Stimulated activated memory B cell treated with anti-CD40 and anti-IgM and Interleukin-4, amounts not matched to agents 10 μg/mL and 1 μg/mL and 100 μg/mL, for 72 hours (primary cell): ENCODE data around the gene AP2A2.
A peak's percentile ranks its signal among the peaks of the same experiment; 100 is the strongest.

Experiments
- ATAC-seq: fragments of 150-1000 bp; cut with Tn5 transposase; 2 replicates; pipeline ENCODE4 v1.10.0; 2021
- H3K27ac Mint-ChIP-seq: one replicate; pipeline ENCODE4 v1.8.0; 2022; ENCODE audit warnings: mild to moderate bottlenecking, mixed read lengths
- H3K27me3 Mint-ChIP-seq: one replicate; pipeline ENCODE4 v1.8.0; 2022; ENCODE audit warnings: mixed read lengths
- H3K36me3 Mint-ChIP-seq: one replicate; pipeline ENCODE4 v1.8.0; 2022; ENCODE audit warnings: mixed read lengths
- H3K4me1 Mint-ChIP-seq: one replicate; pipeline ENCODE4 v1.8.0; 2022; ENCODE audit warnings: mixed read lengths
- H3K4me3 Mint-ChIP-seq: one replicate; pipeline ENCODE4 v1.8.0; 2022; ENCODE audit warnings: mild to moderate bottlenecking, moderate library complexity, mixed read lengths
- H3K9me3 Mint-ChIP-seq: one replicate; pipeline ENCODE4 v1.8.0; 2022; ENCODE audit warnings: mixed read lengths

Gene AP2A2

DNA sequence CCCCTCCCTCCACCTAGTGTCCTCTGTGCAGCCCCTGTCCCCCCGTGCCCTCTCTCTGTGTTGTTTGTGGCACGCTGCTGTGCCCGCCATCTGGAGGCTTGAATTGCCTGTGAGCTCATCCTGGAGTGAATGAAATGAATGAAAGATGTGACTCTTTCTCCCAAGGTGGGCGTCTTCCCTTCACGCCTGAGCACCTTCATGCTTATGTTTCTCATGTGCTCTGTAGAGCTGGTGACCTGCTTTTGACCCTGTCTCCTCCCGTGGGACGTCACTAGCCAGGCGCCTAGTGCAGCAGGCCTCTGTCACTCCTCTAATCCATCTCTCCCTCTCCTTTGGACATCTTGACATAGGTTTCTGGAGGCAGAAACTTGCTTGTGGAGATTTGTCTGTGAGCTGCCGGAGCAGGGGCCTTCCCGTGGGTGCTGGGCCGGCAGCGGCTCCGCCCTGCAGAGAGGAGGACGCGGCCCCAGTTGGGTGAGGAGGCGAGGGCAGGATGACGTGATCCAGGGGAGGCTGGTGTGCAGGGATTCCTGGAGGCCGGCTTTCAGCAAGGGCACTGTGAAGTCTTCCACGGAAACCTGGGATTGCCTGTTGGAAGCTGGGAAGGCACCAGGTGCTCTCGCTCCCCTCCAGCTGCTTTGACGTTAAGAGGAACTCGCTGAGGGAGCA lies 70.2 kb downstream of the AP2A2 start:
- peaks cover 38% of the 10 kb centered on the region for H3K4me1 Mint-ChIP-seq
- H3K36me3 Mint-ChIP-seq, result peaks cover 47% of the 10 kb centered on the region
- H3K9me3 Mint-ChIP-seq, result no peaks in the 10 kb centered on the region
- peak overlapping the region; percentile 80 for H3K27ac Mint-ChIP-seq
- no peaks in the 10 kb centered on the region for H3K27me3 Mint-ChIP-seq
- ATAC-seq, result peak; percentile 74
- no peak overlapping the region for H3K4me3 Mint-ChIP-seq

DNA sequence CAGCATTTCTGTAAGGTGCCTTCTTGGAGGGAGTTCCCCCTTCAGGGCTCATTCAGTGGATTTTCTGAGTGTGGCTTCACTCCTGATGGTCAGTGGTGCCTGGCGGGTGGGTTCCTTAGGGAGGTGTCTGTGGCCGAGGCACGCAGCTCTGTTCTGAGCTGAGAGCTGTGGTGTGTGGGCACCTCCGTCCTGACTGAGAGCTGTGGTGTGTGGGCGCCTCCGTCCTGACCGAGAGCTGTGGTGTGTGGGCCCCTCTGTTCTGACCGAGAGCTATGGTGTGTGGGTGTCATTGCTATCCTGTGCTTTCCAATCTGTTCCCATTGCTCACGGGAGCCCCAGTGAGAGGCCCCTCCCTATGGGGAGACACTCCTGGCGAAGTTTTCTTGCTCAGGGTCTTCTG lies 71.0 kb downstream of the AP2A2 start:
- H3K4me3 Mint-ChIP-seq, result no peak overlapping the region
- peaks cover 31% of the 10 kb centered on the region for H3K4me1 Mint-ChIP-seq
- no peaks in the 10 kb centered on the region for H3K9me3 Mint-ChIP-seq
- no peaks in the 10 kb centered on the region for H3K27me3 Mint-ChIP-seq
- peak overlapping the region; percentile 80 for H3K27ac Mint-ChIP-seq
- H3K36me3 Mint-ChIP-seq, result peaks cover 47% of the 10 kb centered on the region
- ATAC-seq, result peak; percentile 61

DNA sequence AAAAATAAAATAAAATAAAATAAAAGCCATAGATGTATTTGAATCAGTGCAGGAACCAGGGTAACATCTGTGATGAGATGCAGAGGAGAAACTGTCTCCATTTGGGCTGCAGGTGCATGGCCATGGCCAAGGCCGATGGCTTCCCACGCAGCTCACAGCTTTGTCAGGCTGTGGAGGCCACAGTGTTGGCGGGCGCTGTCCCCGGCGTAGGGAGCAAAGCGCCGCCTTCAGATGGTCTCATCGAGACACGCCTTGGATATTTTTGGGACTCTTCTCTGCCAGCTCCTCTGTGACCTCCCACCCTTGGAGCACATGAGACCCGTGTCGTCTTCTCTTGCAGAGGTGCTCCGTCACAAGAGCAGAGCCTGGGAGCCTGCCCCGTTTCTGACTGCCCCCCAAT lies 72.2 kb downstream of the AP2A2 start:
- Mint-ChIP-seq H3K4me1 (peaks cover 24% of the 10 kb centered on the region), H3K27me3 (no peaks in the 10 kb centered on the region), H3K9me3 (no peaks in the 10 kb centered on the region), H3K27ac (no peak overlapping the region), H3K4me3 (no peak overlapping the region), H3K36me3 (peaks cover 44% of the 10 kb centered on the region)
- no peak for ATAC-seq

- Mint-ChIP-seq H3K27ac (no peak overlapping the region), H3K27me3 (no peaks in the 10 kb centered on the region), H3K4me3 (no peak overlapping the region), H3K36me3 (peaks cover 52% of the 10 kb centered on the region), H3K4me1 (peaks cover 24% of the 10 kb centered on the region), H3K9me3 (no peaks in the 10 kb centered on the region)
- ATAC-seq, result no peak
These were observed 73.3 kb downstream of the AP2A2 start for GRCh38 chr11:999009-999408.

- peaks cover 56% of the 10 kb centered on the region for H3K36me3 Mint-ChIP-seq
These were observed 74.9 kb downstream of the AP2A2 start for GRCh38 chr11:1000357-1001278.

DNA sequence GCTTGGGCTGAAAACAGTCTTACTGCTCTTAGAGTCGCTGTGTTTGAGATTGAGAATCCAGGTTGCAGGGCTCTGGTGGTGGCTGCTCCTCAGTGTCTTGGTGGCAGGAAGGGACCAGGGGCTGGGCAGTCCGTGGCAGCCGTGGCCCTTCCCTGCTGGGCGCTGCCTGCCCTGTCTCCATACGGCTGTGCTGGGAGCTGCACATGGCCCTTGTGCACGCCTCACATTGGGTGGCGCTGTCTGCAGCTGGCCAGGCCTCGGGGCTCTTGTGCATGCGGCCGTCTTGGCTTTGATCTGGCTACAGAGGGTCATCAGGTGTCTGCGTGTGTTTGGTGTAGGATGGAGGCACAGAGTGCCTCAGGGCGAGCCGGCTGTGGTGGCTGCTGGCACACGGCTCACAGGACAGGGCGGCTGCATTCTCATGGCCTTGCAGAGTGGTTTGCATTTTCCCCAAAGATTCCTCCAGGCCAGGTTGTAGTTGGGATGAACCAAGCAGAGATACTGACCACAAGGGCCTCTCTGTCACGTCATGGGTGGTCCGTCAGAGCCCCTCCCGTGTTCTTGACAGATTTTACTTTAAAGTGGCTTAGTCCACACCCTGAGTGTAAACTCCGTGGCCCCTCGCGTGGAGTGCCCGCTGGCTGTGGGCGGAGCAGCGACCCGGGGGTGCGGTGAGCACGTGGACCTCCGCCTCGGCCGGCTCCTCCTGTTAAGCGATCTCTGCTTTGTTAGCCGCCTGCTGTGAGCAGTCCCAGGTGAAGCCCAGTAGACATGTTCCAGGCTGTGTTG lies 76.1 kb downstream of the AP2A2 start:
- H3K27ac Mint-ChIP-seq, result no peak overlapping the region
- no peaks in the 10 kb centered on the region for H3K9me3 Mint-ChIP-seq
- peaks cover 58% of the 10 kb centered on the region for H3K36me3 Mint-ChIP-seq
- no peak for ATAC-seq
- H3K27me3 Mint-ChIP-seq, result no peaks in the 10 kb centered on the region
- peaks cover 3% of the 10 kb centered on the region for H3K4me1 Mint-ChIP-seq
- no peak overlapping the region for H3K4me3 Mint-ChIP-seq

More at GRCh38 chr11:1000357-1001278, 74.9 kb downstream of the AP2A2 start:
- ATAC-seq, result no peak
- H3K27me3 Mint-ChIP-seq, result no peaks in the 10 kb centered on the region
- H3K4me3 Mint-ChIP-seq, result no peak overlapping the region
- H3K27ac Mint-ChIP-seq, result no peak overlapping the region
- no peaks in the 10 kb centered on the region for H3K9me3 Mint-ChIP-seq
- H3K4me1 Mint-ChIP-seq, result peaks cover 15% of the 10 kb centered on the region

DNA sequence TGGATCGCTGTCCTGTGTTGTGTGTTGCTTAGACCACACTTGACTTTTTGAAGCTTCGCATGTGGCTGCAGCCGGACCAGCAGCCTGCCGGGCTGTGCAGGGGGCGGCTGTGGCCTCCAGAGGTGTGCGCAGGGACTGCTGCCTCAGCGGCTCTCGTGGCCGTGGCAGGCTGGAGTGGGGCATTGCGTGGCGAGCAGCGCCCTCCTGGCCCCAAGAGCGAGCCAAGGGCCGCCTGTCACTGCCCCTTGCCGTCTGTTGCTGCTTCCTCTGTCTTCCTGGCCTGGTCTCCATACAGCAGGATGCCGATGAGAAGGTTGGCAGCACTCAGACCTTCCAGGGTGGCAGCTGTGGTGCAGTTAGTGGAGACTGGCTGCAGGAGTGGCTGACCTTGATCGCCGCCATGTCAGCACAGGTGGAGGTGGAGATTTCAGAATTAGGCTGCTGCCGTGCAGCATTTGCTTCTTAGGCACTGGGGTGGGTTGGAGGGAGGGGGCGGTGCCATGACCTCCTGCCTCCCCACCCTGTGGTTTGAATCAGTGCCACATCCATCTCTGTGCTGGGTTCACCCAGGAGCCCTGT lies 76.8 kb downstream of the AP2A2 start:
- no peak overlapping the region for H3K27ac Mint-ChIP-seq
- no peaks in the 10 kb centered on the region for H3K4me1 Mint-ChIP-seq
- H3K36me3 Mint-ChIP-seq, result peaks cover 60% of the 10 kb centered on the region
- H3K9me3 Mint-ChIP-seq, result no peaks in the 10 kb centered on the region
- ATAC-seq, result no peak
- no peak overlapping the region for H3K4me3 Mint-ChIP-seq
- no peaks in the 10 kb centered on the region for H3K27me3 Mint-ChIP-seq

GRCh38 chr11:1003159-1003558 lies 77.5 kb downstream of the AP2A2 start:
- Mint-ChIP-seq H3K27ac (no peak overlapping the region), H3K27me3 (no peaks in the 10 kb centered on the region), H3K4me1 (no peaks in the 10 kb centered on the region), H3K4me3 (no peak overlapping the region), H3K9me3 (no peaks in the 10 kb centered on the region), H3K36me3 (peaks cover 60% of the 10 kb centered on the region)
- ATAC-seq, result no peak

GRCh38 chr11:1005928-1006327 lies 80.3 kb downstream of the AP2A2 start:
- no peaks in the 10 kb centered on the region for H3K9me3 Mint-ChIP-seq
- H3K27me3 Mint-ChIP-seq, result no peaks in the 10 kb centered on the region
- peaks cover 73% of the 10 kb centered on the region for H3K36me3 Mint-ChIP-seq
- no peak overlapping the region for H3K4me3 Mint-ChIP-seq
- no peaks in the 10 kb centered on the region for H3K4me1 Mint-ChIP-seq
- no peak overlapping the region for H3K27ac Mint-ChIP-seq
- ATAC-seq, result no peak

DNA sequence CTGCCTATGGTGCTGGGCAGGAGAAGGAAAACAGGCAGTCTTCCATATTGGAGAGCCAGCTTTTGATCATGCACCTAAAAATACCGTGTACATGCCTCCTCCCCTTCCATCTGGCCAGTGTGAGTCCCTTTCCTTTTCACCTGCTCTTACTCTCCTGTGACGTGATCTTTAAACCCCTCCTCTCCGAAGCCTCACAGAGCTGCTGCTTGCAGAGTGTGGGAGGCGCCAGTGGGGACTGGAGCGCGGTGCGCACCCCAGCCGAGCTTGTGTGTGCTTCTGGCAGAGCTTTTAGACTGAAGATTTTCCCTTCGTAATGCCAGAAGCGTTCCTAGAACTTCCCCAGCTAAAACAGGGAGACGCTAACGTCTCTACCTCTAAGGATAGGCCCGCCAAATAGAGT lies 81.1 kb downstream of the AP2A2 start:
- H3K27ac Mint-ChIP-seq, result no peak overlapping the region
- no peak for ATAC-seq
- no peaks in the 10 kb centered on the region for H3K27me3 Mint-ChIP-seq
- peaks cover 70% of the 10 kb centered on the region for H3K36me3 Mint-ChIP-seq
- H3K9me3 Mint-ChIP-seq, result no peaks in the 10 kb centered on the region
- H3K4me1 Mint-ChIP-seq, result no peaks in the 10 kb centered on the region
- H3K4me3 Mint-ChIP-seq, result no peak overlapping the region

DNA sequence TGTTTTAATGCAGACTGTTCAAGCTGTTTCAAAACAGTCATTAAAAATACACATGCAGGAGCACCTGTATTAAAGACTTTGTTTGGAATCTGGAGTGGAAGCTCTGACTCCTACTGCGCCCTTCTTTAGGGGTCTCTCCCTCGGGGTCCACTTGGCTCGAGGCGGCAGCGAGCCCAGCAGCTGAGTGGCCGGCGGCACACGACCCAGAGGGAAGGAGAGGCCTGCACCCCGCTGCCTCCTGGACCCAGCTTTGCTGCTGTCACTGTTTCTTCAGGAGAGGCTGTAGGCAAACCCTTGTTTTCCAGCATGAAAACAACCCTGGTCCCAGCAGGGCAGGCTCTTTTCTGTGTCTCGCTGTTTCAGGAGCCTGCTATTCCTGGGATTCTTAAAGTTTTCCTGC lies 81.6 kb downstream of the AP2A2 start:
- ATAC-seq, result no peak
- H3K27ac Mint-ChIP-seq, result no peak overlapping the region
- H3K36me3 Mint-ChIP-seq, result peaks cover 65% of the 10 kb centered on the region
- no peaks in the 10 kb centered on the region for H3K27me3 Mint-ChIP-seq
- H3K4me1 Mint-ChIP-seq, result no peaks in the 10 kb centered on the region
- H3K4me3 Mint-ChIP-seq, result no peak overlapping the region
- H3K9me3 Mint-ChIP-seq, result no peaks in the 10 kb centered on the region

DNA sequence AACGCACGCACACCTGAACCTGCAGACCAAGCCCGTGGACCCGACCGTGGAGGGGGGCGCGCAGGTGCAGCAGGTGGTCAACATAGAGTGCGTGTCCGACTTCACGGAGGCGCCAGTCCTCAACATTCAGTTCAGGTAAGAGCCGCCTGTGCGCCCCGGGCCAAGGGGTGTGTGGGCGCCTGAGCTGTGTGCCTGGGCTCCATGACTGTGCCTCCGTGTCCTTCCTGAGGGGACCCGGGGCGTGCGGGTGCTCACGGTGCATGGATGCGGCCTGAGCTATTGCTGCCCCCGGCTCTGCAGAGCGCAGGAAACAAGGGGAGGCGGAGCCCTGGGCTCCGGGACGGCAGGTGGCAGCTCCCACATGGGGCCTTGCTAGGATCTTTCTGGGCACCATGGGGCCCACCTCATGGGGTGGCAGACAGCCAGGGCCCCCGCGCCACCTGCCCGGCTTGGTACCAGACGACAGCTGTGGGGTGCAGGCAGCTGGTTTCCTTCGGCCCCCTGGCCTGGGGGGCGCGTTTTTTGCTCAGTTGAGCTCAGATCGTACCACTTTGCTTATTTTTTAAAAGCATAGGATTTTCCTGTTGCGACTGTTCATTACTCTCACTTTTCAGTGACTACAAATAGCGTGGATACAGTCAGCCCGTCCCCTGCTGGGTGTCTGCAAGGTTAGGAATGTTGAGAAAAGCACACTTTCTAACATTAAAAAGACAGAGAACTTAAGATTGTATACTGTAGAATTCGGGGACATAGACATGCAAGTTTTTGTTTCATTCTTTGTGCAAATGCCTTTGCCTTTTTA lies 82.5 kb downstream of the AP2A2 start:
- no peak for ATAC-seq
- H3K36me3 Mint-ChIP-seq, result peaks cover 60% of the 10 kb centered on the region
- H3K4me3 Mint-ChIP-seq, result no peak overlapping the region

DNA sequence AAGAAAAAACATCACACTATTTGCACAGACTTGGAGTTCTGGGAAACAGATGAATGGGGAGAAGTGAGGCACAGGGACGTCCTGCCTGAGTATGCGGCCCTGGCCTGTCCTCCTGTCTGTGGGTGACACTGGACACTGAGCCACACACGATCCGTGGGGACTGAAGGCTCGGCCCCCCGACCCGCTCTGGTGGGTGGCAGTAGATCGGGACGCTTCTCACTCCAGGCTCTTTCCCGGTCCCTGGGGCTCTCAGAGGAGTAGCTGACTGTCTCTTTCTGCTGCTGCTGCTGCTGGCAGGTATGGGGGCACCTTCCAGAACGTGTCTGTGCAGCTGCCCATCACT lies 83.1 kb downstream of the AP2A2 start:
- H3K4me3 Mint-ChIP-seq, result no peak overlapping the region
- no peaks in the 10 kb centered on the region for H3K27me3 Mint-ChIP-seq
- H3K27ac Mint-ChIP-seq, result no peak overlapping the region
- no peaks in the 10 kb centered on the region for H3K9me3 Mint-ChIP-seq
- peaks cover 55% of the 10 kb centered on the region for H3K36me3 Mint-ChIP-seq
- no peaks in the 10 kb centered on the region for H3K4me1 Mint-ChIP-seq
- no peak for ATAC-seq

More for the DNA sequence above, 82.5 kb downstream of the AP2A2 start:
- Mint-ChIP-seq H3K4me1 (no peaks in the 10 kb centered on the region), H3K9me3 (no peaks in the 10 kb centered on the region), H3K27me3 (no peaks in the 10 kb centered on the region), H3K27ac (no peak overlapping the region)

DNA sequence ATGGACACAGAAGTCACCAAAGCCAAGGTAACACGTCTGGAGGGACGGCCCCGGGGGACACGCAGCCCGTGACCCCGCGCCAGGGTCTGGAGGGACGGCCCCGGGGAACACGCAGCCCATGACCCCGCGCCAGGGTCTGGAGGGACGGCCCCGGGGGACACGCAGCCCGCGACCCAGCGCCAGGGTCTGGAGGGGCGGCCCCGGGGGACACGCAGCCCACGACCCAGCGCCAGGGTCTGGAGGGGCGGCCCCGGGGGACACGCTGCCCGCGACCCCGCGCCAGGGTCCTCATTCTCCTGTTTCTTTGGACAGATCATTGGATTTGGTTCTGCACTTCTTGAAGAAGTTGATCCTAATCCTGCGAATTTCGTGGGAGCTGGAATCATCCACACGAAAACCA lies 83.7 kb downstream of the AP2A2 start:
- Mint-ChIP-seq H3K4me1 (no peaks in the 10 kb centered on the region), H3K27ac (no peak overlapping the region), H3K4me3 (no peak overlapping the region), H3K9me3 (no peaks in the 10 kb centered on the region), H3K36me3 (peaks cover 54% of the 10 kb centered on the region), H3K27me3 (no peaks in the 10 kb centered on the region)
- ATAC-seq, result no peak
